ENCODE results near the gene CNTN4. TPM values are rescaled to one million over a fixed set of nuclear protein-coding genes. Genes with fewer than 3 reads are reported as not detected.

Gene CNTN4
- total and polyA plus RNA-seq, 4 donors, result 1.2 to 3.8 (median 2.6) TPM

DNA sequence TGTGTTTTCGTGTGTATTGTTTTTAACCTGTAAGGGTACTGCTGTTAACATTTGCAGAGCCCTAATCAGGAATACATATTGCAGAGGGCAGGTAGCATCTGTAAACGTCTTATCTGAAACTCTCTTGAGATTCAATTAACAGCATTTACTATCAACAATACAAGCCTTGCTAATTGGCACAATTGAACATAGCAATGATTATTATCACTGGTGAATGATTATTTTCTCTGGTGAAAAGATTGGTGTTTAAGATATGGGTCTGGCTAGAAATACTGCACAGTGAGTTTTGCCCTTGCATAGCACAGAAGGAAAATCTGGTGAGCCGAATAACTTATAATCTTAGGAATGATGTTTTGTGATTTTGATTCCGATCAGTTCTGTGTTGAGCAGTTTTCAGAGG, 5.9 kb upstream of the CNTN4 start:
- Histone ChIP-seq H3K36me3 (ENCODE audit: control insufficient read depth in 4 of 4, insufficient read depth in 3 of 4, low read depth in 1 of 4, low read length in 3 of 4) (no peaks in the 10 kb centered on the region), H3K9ac (ENCODE audit: low read depth in 1 of 2, low read length in 2 of 2) (no peak overlapping the region), H3K4me1 (ENCODE audit: control insufficient read depth in 4 of 4, insufficient read depth in 4 of 4, low read length in 3 of 4) (peaks cover 0 to 2% (median 0%) of the 10 kb centered on the region in 4 donors), H3K9me3 (ENCODE audit: control insufficient read depth in 4 of 4, low read length in 3 of 4) (peaks cover 0 to 3% (median 0%) of the 10 kb centered on the region in 4 donors), H3K27me3 (ENCODE audit: control insufficient read depth in 4 of 4, insufficient read depth in 4 of 4, low read length in 3 of 4) (peaks cover 0 to 6% (median 1%) of the 10 kb centered on the region in 4 donors), H3K4me3 (ENCODE audit: low read depth in 1 of 3, low read length in 3 of 3) (no peak overlapping the region), H3K27ac (ENCODE audit: low read depth in 1 of 2, low read length in 2 of 2) (no peak overlapping the region)
- no peak for TF ChIP-seq NR2F2 (IDR thresholded peaks at IDR 0.05)
- no peak for TF ChIP-seq HNF4A (conservative IDR thresholded peaks at IDR 0.05)
- TF ChIP-seq, protein P1, sequence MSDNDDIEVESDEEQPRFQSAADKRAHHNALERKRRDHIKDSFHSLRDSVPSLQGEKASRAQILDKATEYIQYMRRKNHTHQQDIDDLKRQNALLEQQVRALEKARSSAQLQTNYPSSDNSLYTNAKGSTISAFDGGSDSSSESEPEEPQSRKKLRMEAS (IDR thresholded peaks at IDR 0.05), result no peak
- no peak for TF ChIP-seq SP1 (IDR thresholded peaks at IDR 0.05)
- no peak for TF ChIP-seq JUND (IDR thresholded peaks at IDR 0.05)
- TF ChIP-seq HNF4G (IDR thresholded peaks at IDR 0.05), result no peak
- TF ChIP-seq RAD21 (IDR thresholded peaks at IDR 0.05), result no peak
- WGBS, result 61% methylated on average over 4 of the region's 4 CpGs
- no peak for DNase-seq (ENCODE audit: low spot score)

DNA sequence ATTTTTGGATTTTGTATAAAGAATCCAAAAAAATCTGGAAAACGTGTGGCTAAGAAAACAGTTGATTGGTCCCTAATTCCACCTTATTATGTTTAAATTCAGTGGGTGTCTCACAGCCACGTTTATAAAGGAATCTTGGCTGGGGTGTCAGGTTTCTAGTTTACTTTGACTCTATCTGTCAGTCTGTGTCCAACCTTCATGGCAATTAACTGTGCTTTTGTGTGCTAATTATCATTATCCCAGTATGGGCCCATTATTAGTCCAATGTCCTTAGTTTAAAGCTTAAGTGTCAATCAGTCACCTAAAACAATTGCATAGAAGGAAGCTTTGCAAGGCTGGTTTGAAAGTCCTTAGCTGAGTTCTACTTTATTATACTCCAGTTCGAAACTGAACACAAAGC, 3.7 kb upstream of the CNTN4 start:
- Histone ChIP-seq H3K9ac (ENCODE audit: low read depth in 1 of 2, low read length in 2 of 2) (no peak overlapping the region), H3K9me3 (ENCODE audit: control insufficient read depth in 4 of 4, low read length in 3 of 4) (no peaks in the 10 kb centered on the region), H3K4me3 (ENCODE audit: low read depth in 1 of 3, low read length in 3 of 3) (no peak overlapping the region), H3K36me3 (ENCODE audit: control insufficient read depth in 4 of 4, insufficient read depth in 3 of 4, low read depth in 1 of 4, low read length in 3 of 4) (no peaks in the 10 kb centered on the region), H3K27me3 (ENCODE audit: control insufficient read depth in 4 of 4, insufficient read depth in 4 of 4, low read length in 3 of 4) (peaks cover 0 to 9% (median 4%) of the 10 kb centered on the region in 4 donors), H3K4me1 (ENCODE audit: control insufficient read depth in 4 of 4, insufficient read depth in 4 of 4, low read length in 3 of 4) (peaks cover 0 to 9% (median 6%) of the 10 kb centered on the region in 4 donors), H3K27ac (ENCODE audit: low read depth in 1 of 2, low read length in 2 of 2) (no peak overlapping the region)
- DNase-seq (ENCODE audit: low spot score), result no peak
- no peak for TF ChIP-seq TAF1 (conservative IDR thresholded peaks at IDR 0.05)
- 33% methylated on average over 3 of the region's 3 CpGs for WGBS

DNA sequence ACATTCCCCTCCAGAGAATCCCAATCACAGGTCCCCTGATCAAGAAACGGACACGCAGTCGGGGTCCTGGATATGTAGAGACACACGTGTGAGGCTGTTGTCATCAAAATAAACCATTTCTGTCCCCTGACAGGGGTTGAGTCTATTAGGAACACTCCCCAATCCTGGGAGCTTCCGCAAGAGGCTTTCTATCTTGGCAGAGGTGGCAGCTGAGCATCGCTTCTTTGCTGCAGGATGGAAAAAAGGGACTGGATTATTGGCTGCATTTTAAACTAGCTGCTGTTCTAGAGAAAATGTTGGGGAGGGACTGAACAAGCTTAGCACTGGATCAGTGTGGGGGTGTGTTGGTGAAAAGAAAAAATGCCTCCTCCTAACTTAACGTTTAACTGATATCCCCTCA, 2.5 kb upstream of the CNTN4 start:
- Histone ChIP-seq H3K4me1 (ENCODE audit: control insufficient read depth in 4 of 4, insufficient read depth in 4 of 4, low read length in 3 of 4) (peaks cover 0 to 9% (median 6%) of the 10 kb centered on the region in 4 donors), H3K36me3 (ENCODE audit: control insufficient read depth in 4 of 4, insufficient read depth in 3 of 4, low read depth in 1 of 4, low read length in 3 of 4) (no peaks in the 10 kb centered on the region), H3K4me3 (ENCODE audit: low read depth in 1 of 3, low read length in 3 of 3) (no peak overlapping the region), H3K27ac (ENCODE audit: low read depth in 1 of 2, low read length in 2 of 2) (no peak overlapping the region), H3K27me3 (ENCODE audit: control insufficient read depth in 4 of 4, insufficient read depth in 4 of 4, low read length in 3 of 4) (peaks cover 2 to 9% (median 4%) of the 10 kb centered on the region in 4 donors), H3K9ac (ENCODE audit: low read depth in 1 of 2, low read length in 2 of 2) (no peak overlapping the region), H3K9me3 (ENCODE audit: control insufficient read depth in 4 of 4, low read length in 3 of 4) (no peaks in the 10 kb centered on the region)
- WGBS, result 13% methylated on average over 7 of the region's 7 CpGs
- TF ChIP-seq SP1 (IDR thresholded peaks at IDR 0.05) (no peak), GABPA (IDR thresholded peaks at IDR 0.05 in 1 of 2, conservative IDR thresholded peaks at IDR 0.05 in 1 of 2) (no peak), NR2F2 (IDR thresholded peaks at IDR 0.05) (no peak), YY1 (IDR thresholded peaks at IDR 0.05) (no peak), FOXA2 (IDR thresholded peaks at IDR 0.05) (no peak), RXRA (IDR thresholded peaks at IDR 0.05) (no peak), EGR1 (IDR thresholded peaks at IDR 0.05; ENCODE audit: low read depth in 2 of 2) (no peak), HNF4A (conservative IDR thresholded peaks at IDR 0.05) (no peak)
- TF ChIP-seq, protein P2, sequence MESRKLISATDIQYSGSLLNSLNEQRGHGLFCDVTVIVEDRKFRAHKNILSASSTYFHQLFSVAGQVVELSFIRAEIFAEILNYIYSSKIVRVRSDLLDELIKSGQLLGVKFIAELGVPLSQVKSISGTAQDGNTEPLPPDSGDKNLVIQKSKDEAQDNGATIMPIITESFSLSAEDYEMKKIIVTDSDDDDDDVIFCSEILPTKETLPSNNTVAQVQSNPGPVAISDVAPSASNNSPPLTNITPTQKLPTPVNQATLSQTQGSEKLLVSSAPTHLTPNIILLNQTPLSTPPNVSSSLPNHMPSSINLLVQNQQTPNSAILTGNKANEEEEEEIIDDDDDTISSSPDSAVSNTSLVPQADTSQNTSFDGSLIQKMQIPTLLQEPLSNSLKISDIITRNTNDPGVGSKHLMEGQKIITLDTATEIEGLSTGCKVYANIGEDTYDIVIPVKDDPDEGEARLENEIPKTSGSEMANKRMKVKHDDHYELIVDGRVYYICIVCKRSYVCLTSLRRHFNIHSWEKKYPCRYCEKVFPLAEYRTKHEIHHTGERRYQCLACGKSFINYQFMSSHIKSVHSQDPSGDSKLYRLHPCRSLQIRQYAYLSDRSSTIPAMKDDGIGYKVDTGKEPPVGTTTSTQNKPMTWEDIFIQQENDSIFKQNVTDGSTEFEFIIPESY (IDR thresholded peaks at IDR 0.05), result no peak
- TF ChIP-seq, protein P3, sequence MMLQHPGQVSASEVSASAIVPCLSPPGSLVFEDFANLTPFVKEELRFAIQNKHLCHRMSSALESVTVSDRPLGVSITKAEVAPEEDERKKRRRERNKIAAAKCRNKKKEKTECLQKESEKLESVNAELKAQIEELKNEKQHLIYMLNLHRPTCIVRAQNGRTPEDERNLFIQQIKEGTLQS (IDR thresholded peaks at IDR 0.05), result no peak
- TF ChIP-seq, protein P4, sequence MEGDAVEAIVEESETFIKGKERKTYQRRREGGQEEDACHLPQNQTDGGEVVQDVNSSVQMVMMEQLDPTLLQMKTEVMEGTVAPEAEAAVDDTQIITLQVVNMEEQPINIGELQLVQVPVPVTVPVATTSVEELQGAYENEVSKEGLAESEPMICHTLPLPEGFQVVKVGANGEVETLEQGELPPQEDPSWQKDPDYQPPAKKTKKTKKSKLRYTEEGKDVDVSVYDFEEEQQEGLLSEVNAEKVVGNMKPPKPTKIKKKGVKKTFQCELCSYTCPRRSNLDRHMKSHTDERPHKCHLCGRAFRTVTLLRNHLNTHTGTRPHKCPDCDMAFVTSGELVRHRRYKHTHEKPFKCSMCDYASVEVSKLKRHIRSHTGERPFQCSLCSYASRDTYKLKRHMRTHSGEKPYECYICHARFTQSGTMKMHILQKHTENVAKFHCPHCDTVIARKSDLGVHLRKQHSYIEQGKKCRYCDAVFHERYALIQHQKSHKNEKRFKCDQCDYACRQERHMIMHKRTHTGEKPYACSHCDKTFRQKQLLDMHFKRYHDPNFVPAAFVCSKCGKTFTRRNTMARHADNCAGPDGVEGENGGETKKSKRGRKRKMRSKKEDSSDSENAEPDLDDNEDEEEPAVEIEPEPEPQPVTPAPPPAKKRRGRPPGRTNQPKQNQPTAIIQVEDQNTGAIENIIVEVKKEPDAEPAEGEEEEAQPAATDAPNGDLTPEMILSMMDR (IDR thresholded peaks at IDR 0.05; ENCODE audit: low read depth, low read length, missing input control), result no peak
- DNase-seq (ENCODE audit: low spot score), result no peak

All from liver (tissue), 9 donors.